Naive thymus-derived CD4-positive, alpha-beta T cell (primary cell): ENCODE results near the gene BARD1. TPM values are rescaled to one million over a fixed set of nuclear protein-coding genes. Genes with fewer than 3 reads are reported as not detected.
A peak's percentile ranks its signal among the peaks of the same experiment; 100 is the strongest.

ENCODE experiments used
- ATAC-seq: fragments of 150-1000 bp; cut with Tn5 transposase; 2 replicates; pipeline ENCODE4 v1.10.0; 2021; ENCODE audit warnings: mild to moderate bottlenecking, moderate library complexity
- CTCF ChIA-PET: fragments of 350-600 bp; sonication (Branson Sonifier 250); formaldehyde crosslinking; loops from one replicate; lab custom pipeline; 2021; ENCODE audit warnings: antibody characterized with exemption; lab: Charles Lee
- POLR2A ChIA-PET: fragments of 350-600 bp; sonication (Branson Sonifier 250); formaldehyde crosslinking; loops from one replicate; lab custom pipeline; 2021; ENCODE audit warnings: antibody characterized with exemption, inconsistent platforms; lab: Charles Lee
- DNase-seq, 9 donors: peaks; one replicate each; pipeline versions ENCODE4 v3.0.0 to v3.0.0-alpha.2; 2020 to 2022; ENCODE audit warnings: mixed read lengths in 1 of 9
- H3K27ac ChIP-seq: one replicate; pipeline ENCODE4 v1.7.0; 2013; ENCODE audit warnings: mild to moderate bottlenecking, low read depth, low read length, moderate library complexity
- H3K27me3 ChIP-seq, 2 donors: one replicate each; pipeline ENCODE4 v1.7.0; 2013; ENCODE audit warnings: low read length in 2 of 2, mild to moderate bottlenecking in 2 of 2, moderate library complexity in 2 of 2; ENCODE audit not compliant: control insufficient read depth in 2 of 2, insufficient read depth in 2 of 2
- H3K36me3 ChIP-seq, 3 experiments: 1 replicate in 2 of 3; 2 replicates in 1 of 3; pipeline ENCODE4 v1.7.0; 2013; ENCODE audit warnings: low read length in 3 of 3, mild to moderate bottlenecking in 3 of 3, moderate library complexity in 1 of 3; ENCODE audit not compliant: insufficient read depth in 3 of 3, control insufficient read depth in 2 of 3
- H3K4me1 ChIP-seq, 2 donors: one replicate each; pipeline ENCODE4 v1.7.0; 2013; ENCODE audit warnings: low read length in 2 of 2, mild to moderate bottlenecking in 2 of 2, moderate library complexity in 1 of 2; ENCODE audit not compliant: control insufficient read depth in 2 of 2, insufficient read depth in 2 of 2
- H3K4me3 ChIP-seq: 2 replicates; pipeline ENCODE4 v1.7.0; 2013; ENCODE audit warnings: mild to moderate bottlenecking, low read length
- H3K9me3 ChIP-seq, 3 experiments: 1 replicate in 2 of 3; 2 replicates in 1 of 3; pipeline ENCODE4 v1.7.0; 2013; ENCODE audit warnings: low read length in 3 of 3; ENCODE audit not compliant: control insufficient read depth in 2 of 3
- H3K27ac Mint-ChIP-seq, 9 donors: one replicate each; pipeline ENCODE4 v1.8.0; 2020 to 2022; ENCODE audit warnings: mixed read lengths in 9 of 9, mild to moderate bottlenecking in 8 of 9, moderate library complexity in 5 of 9, inconsistent platforms in 2 of 9
- H3K27me3 Mint-ChIP-seq, 5 donors: one replicate each; pipeline ENCODE4 v1.8.0; 2021 to 2022; ENCODE audit warnings: mixed read lengths in 5 of 5, mild to moderate bottlenecking in 1 of 5
- H3K36me3 Mint-ChIP-seq, 5 donors: one replicate each; pipeline ENCODE4 v1.8.0; 2020 to 2022; ENCODE audit warnings: mixed read lengths in 5 of 5, mild to moderate bottlenecking in 3 of 5, inconsistent platforms in 1 of 5
- H3K4me1 Mint-ChIP-seq, 7 donors: one replicate each; pipeline ENCODE4 v1.8.0; 2020 to 2022; ENCODE audit warnings: mixed read lengths in 7 of 7, mild to moderate bottlenecking in 3 of 7, inconsistent platforms in 1 of 7
- H3K4me3 Mint-ChIP-seq, 10 donors: one replicate each; pipeline ENCODE4 v1.8.0; 2020 to 2022; ENCODE audit warnings: mild to moderate bottlenecking in 10 of 10, mixed read lengths in 10 of 10, moderate library complexity in 6 of 10, inconsistent platforms in 2 of 10
- H3K9me3 Mint-ChIP-seq, 11 donors: one replicate each; pipeline ENCODE4 v1.8.0; 2020 to 2022; ENCODE audit warnings: mixed read lengths in 11 of 11, mild to moderate bottlenecking in 4 of 11, inconsistent platforms in 1 of 11, moderate library complexity in 1 of 11
- intact Hi-C, 2 donors: fragments of 100-400 bp; cut with micrococcal nuclease; formaldehyde crosslinking; loops; one replicate each; pipeline ENCODE4 v1.15.1; 2023
- polyA plus RNA-seq, 2 donors: library from polyadenylated mRNA; unstranded; fragments of 300-500 nt; fragmentation: Illumina TruSeq; gene quantifications; one replicate each; pipeline ENCODE4 v1.2.3, GENCODE V29; 2021
- total RNA-seq, 6 experiments: library from RNA in 5 of 6; stranded (reverse) in 5 of 6; gene quantifications; 1 replicate in 5 of 6; 2 replicates in 1 of 6; pipeline ENCODE4 v1.2.3 and lab custom pipeline; 2021 to 2026

The BARD1 gene
- total and polyA plus RNA-seq, 7 experiments from 2014 or later: 2.8 to 35.9 (median 5.3) TPM

GRCh38 chr2:214781226-214781625 is 28.3 kb downstream of the BARD1 start:
- intact Hi-C loops: no loop called here
- POLR2A ChIA-PET: no interaction called here
- no peak overlapping the region for H3K4me3 Mint-ChIP-seq
- no peaks in the 10 kb centered on the region for H3K27me3 Mint-ChIP-seq
- H3K4me3 ChIP-seq: no peak overlapping the region
- peaks cover 0 to 17% (median 6%) of the 10 kb centered on the region in 3 experiments for H3K36me3 ChIP-seq
- no peaks in the 10 kb centered on the region for H3K9me3 ChIP-seq
- H3K27me3 ChIP-seq: no peaks in the 10 kb centered on the region
- CTCF ChIA-PET: no interaction called here
- no peak overlapping the region for H3K27ac Mint-ChIP-seq
- H3K9me3 Mint-ChIP-seq: peaks cover 0 to 20% (median 7%) of the 10 kb centered on the region in 11 donors
- H3K4me1 ChIP-seq: no peaks in the 10 kb centered on the region
- peaks cover 13 to 81% (median 64%) of the 10 kb centered on the region in 5 donors for H3K36me3 Mint-ChIP-seq
- no peak overlapping the region for H3K27ac ChIP-seq
- ATAC-seq (no peak), DNase-seq (no peak)
- peaks cover 0 to 8% (median 0%) of the 10 kb centered on the region in 7 donors for H3K4me1 Mint-ChIP-seq

- Mint-ChIP-seq H3K27me3 (no peaks in the 10 kb centered on the region), H3K27ac (no peak overlapping the region), H3K36me3 (peaks cover 3 to 45% (median 45%) of the 10 kb centered on the region in 5 donors), H3K4me1 (peaks cover 0 to 2% (median 0%) of the 10 kb centered on the region in 7 donors), H3K9me3 (peaks cover 0 to 3% (median 0%) of the 10 kb centered on the region in 11 donors), H3K4me3 (no peak overlapping the region)
- Histone ChIP-seq H3K27me3 (no peaks in the 10 kb centered on the region), H3K9me3 (no peaks in the 10 kb centered on the region), H3K27ac (no peak overlapping the region), H3K4me3 (no peak overlapping the region), H3K36me3 (peaks cover 0 to 12% (median 6%) of the 10 kb centered on the region in 3 experiments), H3K4me1 (no peaks in the 10 kb centered on the region)
- ATAC-seq (no peak), DNase-seq (no peak)
- ChIA-PET POLR2A (no interaction called here), CTCF (no interaction called here)
- intact Hi-C loops: no loop called here
Measured at GRCh38 chr2:214775971-214776370, 33.5 kb downstream of the BARD1 start.

DNA sequence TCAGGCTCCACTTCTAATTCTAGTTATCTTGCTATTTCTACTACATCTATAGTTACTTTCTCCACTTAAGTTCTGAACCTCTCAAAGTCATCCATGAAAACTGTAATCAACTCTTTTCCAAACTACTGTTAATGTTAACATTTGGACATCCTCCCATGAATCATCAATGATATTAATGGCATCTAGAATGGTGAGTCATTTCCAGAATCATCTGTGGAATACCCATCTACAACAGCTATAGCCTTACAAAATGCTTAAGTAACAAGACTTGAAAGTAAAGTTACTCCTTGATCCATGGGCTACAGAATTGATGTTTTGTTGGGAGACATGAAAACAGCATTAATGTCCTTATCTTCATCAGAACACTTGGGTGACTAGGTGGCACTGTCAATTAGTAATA is 35.4 kb downstream of the BARD1 start:
- H3K9me3 Mint-ChIP-seq: peaks cover 0 to 3% (median 0%) of the 10 kb centered on the region in 11 donors
- Histone ChIP-seq H3K36me3 (no peaks in the 10 kb centered on the region), H3K27ac (no peak overlapping the region), H3K4me1 (no peaks in the 10 kb centered on the region), H3K27me3 (no peaks in the 10 kb centered on the region), H3K9me3 (no peaks in the 10 kb centered on the region), H3K4me3 (no peak overlapping the region)
- CTCF ChIA-PET: no interaction called here
- POLR2A ChIA-PET: no interaction called here
- no peaks in the 10 kb centered on the region for H3K27me3 Mint-ChIP-seq
- H3K36me3 Mint-ChIP-seq: peaks cover under 1 to 33% (median 28%) of the 10 kb centered on the region in 5 donors
- no peak for DNase-seq
- intact Hi-C loops: no loop called here
- no peak overlapping the region for H3K4me3 Mint-ChIP-seq
- no peak for ATAC-seq
- H3K4me1 Mint-ChIP-seq: peaks cover 0 to 5% (median 0%) of the 10 kb centered on the region in 7 donors
- no peak overlapping the region for H3K27ac Mint-ChIP-seq

GRCh38 chr2:214772443-214773015 is 37.0 kb downstream of the BARD1 start:
- Mint-ChIP-seq H3K27ac (no peak overlapping the region), H3K27me3 (no peaks in the 10 kb centered on the region), H3K9me3 (peaks cover 0 to 3% (median 0%) of the 10 kb centered on the region in 11 donors), H3K4me1 (peaks cover 0 to 5% (median 0%) of the 10 kb centered on the region in 7 donors), H3K36me3 (peaks cover 5 to 39% (median 37%) of the 10 kb centered on the region in 5 donors), H3K4me3 (no peak overlapping the region)
- H3K27me3 ChIP-seq: no peaks in the 10 kb centered on the region
- CTCF ChIA-PET: no interaction called here
- POLR2A ChIA-PET: no interaction called here
- no peak overlapping the region for H3K27ac ChIP-seq
- no peak for DNase-seq
- H3K36me3 ChIP-seq: no peaks in the 10 kb centered on the region
- H3K4me1 ChIP-seq: no peaks in the 10 kb centered on the region
- no peaks in the 10 kb centered on the region for H3K9me3 ChIP-seq
- H3K4me3 ChIP-seq: no peak overlapping the region
- no peak for ATAC-seq
- intact Hi-C loops: no loop called here

- intact Hi-C loops: no loop called here
- ATAC-seq (no peak), DNase-seq (no peak)
- H3K27ac Mint-ChIP-seq: no peak overlapping the region
- peaks cover 0 to 3% (median 0%) of the 10 kb centered on the region in 7 donors for H3K4me1 Mint-ChIP-seq
- Histone ChIP-seq H3K4me3 (no peak overlapping the region), H3K9me3 (no peaks in the 10 kb centered on the region), H3K4me1 (no peaks in the 10 kb centered on the region), H3K27ac (no peak overlapping the region), H3K36me3 (peaks cover 0 to 7% (median 0%) of the 10 kb centered on the region in 3 experiments), H3K27me3 (no peaks in the 10 kb centered on the region)
- CTCF ChIA-PET: no interaction called here
- H3K36me3 Mint-ChIP-seq: peaks cover 22 to 65% (median 43%) of the 10 kb centered on the region in 5 donors
- no peaks in the 10 kb centered on the region for H3K27me3 Mint-ChIP-seq
- no peaks in the 10 kb centered on the region for H3K9me3 Mint-ChIP-seq
- H3K4me3 Mint-ChIP-seq: no peak overlapping the region
- POLR2A ChIA-PET: no interaction called here
Measured at GRCh38 chr2:214765180-214765579, 44.3 kb downstream of the BARD1 start.

DNA sequence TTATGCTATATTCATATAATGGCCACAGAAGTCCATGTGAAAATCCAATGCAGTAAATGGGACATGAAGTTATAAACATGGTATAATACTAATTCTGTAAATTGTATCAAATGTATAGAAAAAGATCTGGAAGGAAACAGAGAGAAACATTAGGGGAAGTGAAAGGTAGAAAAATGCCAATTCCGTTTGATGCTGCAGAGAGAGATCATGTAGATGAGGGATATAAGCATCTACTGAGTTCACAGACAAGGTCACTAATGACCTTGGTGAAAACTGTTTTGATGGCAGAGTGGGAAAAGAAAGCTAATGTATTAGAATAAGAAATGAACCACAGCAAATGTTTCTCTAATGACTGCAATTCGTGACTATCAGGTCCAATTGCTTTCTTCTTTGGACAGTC is 56.0 kb downstream of the BARD1 start:
- ATAC-seq (no peak), DNase-seq (no peak)
- no peak overlapping the region for H3K27ac Mint-ChIP-seq
- CTCF ChIA-PET: no interaction called here
- no peaks in the 10 kb centered on the region for H3K9me3 ChIP-seq
- no peak overlapping the region for H3K27ac ChIP-seq
- no peak overlapping the region for H3K4me3 ChIP-seq
- H3K27me3 Mint-ChIP-seq: no peaks in the 10 kb centered on the region
- no peak overlapping the region for H3K4me3 Mint-ChIP-seq
- H3K4me1 ChIP-seq: no peaks in the 10 kb centered on the region
- H3K27me3 ChIP-seq: no peaks in the 10 kb centered on the region
- no peaks in the 10 kb centered on the region for H3K36me3 ChIP-seq
- no peaks in the 10 kb centered on the region for H3K9me3 Mint-ChIP-seq
- intact Hi-C loops: no loop called here
- POLR2A ChIA-PET: no interaction called here
- peaks cover 0 to 5% (median 0%) of the 10 kb centered on the region in 7 donors for H3K4me1 Mint-ChIP-seq
- peaks cover 8 to 49% (median 35%) of the 10 kb centered on the region in 5 donors for H3K36me3 Mint-ChIP-seq

- no peak for ATAC-seq
- intact Hi-C loops: no loop called here
Measured at GRCh38 chr2:214750529-214750928, 59.0 kb downstream of the BARD1 start.

More at GRCh38 chr2:214750529-214750928, 59.0 kb downstream of the BARD1 start:
- Mint-ChIP-seq H3K4me1 (peaks cover 0 to 5% (median 0%) of the 10 kb centered on the region in 7 donors), H3K27ac (peak overlapping the region in 1 of 9 donors; percentile 13), H3K36me3 (peaks cover 5 to 44% (median 31%) of the 10 kb centered on the region in 5 donors), H3K4me3 (no peak overlapping the region), H3K9me3 (no peaks in the 10 kb centered on the region), H3K27me3 (no peaks in the 10 kb centered on the region)
- Histone ChIP-seq H3K4me1 (no peaks in the 10 kb centered on the region), H3K27me3 (no peaks in the 10 kb centered on the region), H3K9me3 (no peaks in the 10 kb centered on the region), H3K27ac (no peak overlapping the region), H3K4me3 (no peak overlapping the region), H3K36me3 (no peaks in the 10 kb centered on the region)
- no peak for DNase-seq
- POLR2A ChIA-PET: no interaction called here
- CTCF ChIA-PET: interaction anchor here (0.6 kb wide), 1 partner anchor 1774 kb away, joined by 3 read pairs; no protein-coding TSS in a partner anchor
